PFSK-1 (cell line): Measurements from ENCODE around the gene FOXO1.

ENCODE experiments used
- FOXP2 ChIP-seq: optimal IDR thresholded peaks from 2 replicates; pipeline ENCODE3; 2011; ENCODE audit warnings: borderline replicate concordance, control low read depth, inconsistent platforms; ENCODE audit not compliant: insufficient read depth; ENCODE audit errors: extremely low read length, extremely low read depth
- POLR2AphosphoS5 ChIP-seq: IDR thresholded peaks from 2 replicates; pipeline ENCODE4 v1.6.1; 2012; ENCODE audit warnings: low read depth, mild to moderate bottlenecking, control low read depth, low read length, moderate library complexity
- REST ChIP-seq, 2 experiments: IDR thresholded peaks; 2 replicates each; pipeline versions ENCODE4 v1.6.1 to v1.8.0; 2011 to 2012; ENCODE audit warnings: low read depth in 2 of 2, low read length in 2 of 2, control low read depth in 1 of 2, inconsistent platforms in 1 of 2, mild to moderate bottlenecking in 1 of 2, moderate library complexity in 1 of 2; ENCODE audit not compliant: insufficient read depth in 1 of 2
- SIN3A ChIP-seq: IDR thresholded peaks from 2 replicates; pipeline ENCODE4 v1.6.1; 2012; ENCODE audit warnings: mild to moderate bottlenecking, low read length, moderate library complexity, borderline replicate concordance; ENCODE audit not compliant: insufficient read depth
- TAF1 ChIP-seq: IDR thresholded peaks from 2 replicates; pipeline ENCODE4 v1.6.1; 2012; ENCODE audit warnings: low read length, control low read depth, borderline replicate concordance; ENCODE audit not compliant: insufficient read depth

Gene FOXO1

GRCh38 chr13:40617801-40618356, 48.6 kb downstream of the FOXO1 start:
- TF ChIP-seq SIN3A (no peak), FOXP2 (no peak), TAF1 (no peak), POLR2AphosphoS5 (no peak), REST (IDR thresholded peaks at IDR 0.05; ENCODE audit: insufficient read depth in 1 of 2, low read depth in 2 of 2, low read length in 2 of 2) (no peak)

GRCh38 chr13:40615619-40616018, 50.8 kb downstream of the FOXO1 start:
- TF ChIP-seq SIN3A (no peak), TAF1 (no peak), POLR2AphosphoS5 (no peak), FOXP2 (no peak), REST (IDR thresholded peaks at IDR 0.05; ENCODE audit: insufficient read depth in 1 of 2, low read depth in 2 of 2, low read length in 2 of 2) (no peak)

- TF ChIP-seq TAF1 = no peak
- no peak for TF ChIP-seq SIN3A
- TF ChIP-seq FOXP2 = no peak
- no peak for TF ChIP-seq POLR2AphosphoS5
- TF ChIP-seq REST (IDR thresholded peaks at IDR 0.05; ENCODE audit: insufficient read depth in 1 of 2, low read depth in 2 of 2, low read length in 2 of 2) = no peak
These were observed 52.5 kb downstream of the FOXO1 start for GRCh38 chr13:40613914-40614313.

GRCh38 chr13:40613192-40613818, 53.1 kb downstream of the FOXO1 start:
- no peak for TF ChIP-seq REST (IDR thresholded peaks at IDR 0.05; ENCODE audit: insufficient read depth in 1 of 2, low read depth in 2 of 2, low read length in 2 of 2)
- TF ChIP-seq SIN3A = no peak
- no peak for TF ChIP-seq POLR2AphosphoS5
- TF ChIP-seq FOXP2 = no peak
- no peak for TF ChIP-seq TAF1
